ENCODE data around the gene GK.

The GK gene

DNA sequence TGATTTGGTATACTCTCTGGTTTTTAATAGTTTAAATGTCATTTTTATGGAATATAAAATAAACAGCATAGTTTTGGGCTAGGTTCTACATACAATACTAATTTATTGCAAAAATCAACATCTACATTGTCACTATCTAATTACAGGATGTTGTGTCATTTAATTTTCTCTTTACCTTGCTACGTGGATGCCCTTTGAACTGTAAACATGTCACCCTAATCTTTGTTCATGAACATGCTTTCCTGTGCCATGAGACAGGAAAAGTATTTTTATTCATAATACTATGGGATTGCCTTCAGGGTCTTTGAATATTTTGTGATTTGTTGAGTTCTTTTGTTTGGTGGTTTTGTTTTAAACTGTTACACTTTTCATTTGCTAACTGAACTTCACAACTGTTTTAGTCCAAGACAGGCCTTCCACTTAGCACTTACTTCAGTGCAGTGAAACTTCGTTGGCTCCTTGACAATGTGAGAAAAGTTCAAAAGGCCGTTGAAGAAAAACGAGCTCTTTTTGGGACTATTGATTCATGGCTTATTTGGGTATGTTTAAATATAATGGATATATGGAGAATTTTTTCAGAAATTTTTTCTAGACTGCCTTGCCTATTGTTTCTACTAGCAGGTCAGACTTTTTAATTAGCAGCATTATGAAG lies 40.9 kb downstream of the GK start:
- TF ChIP-seq, protein P1, sequence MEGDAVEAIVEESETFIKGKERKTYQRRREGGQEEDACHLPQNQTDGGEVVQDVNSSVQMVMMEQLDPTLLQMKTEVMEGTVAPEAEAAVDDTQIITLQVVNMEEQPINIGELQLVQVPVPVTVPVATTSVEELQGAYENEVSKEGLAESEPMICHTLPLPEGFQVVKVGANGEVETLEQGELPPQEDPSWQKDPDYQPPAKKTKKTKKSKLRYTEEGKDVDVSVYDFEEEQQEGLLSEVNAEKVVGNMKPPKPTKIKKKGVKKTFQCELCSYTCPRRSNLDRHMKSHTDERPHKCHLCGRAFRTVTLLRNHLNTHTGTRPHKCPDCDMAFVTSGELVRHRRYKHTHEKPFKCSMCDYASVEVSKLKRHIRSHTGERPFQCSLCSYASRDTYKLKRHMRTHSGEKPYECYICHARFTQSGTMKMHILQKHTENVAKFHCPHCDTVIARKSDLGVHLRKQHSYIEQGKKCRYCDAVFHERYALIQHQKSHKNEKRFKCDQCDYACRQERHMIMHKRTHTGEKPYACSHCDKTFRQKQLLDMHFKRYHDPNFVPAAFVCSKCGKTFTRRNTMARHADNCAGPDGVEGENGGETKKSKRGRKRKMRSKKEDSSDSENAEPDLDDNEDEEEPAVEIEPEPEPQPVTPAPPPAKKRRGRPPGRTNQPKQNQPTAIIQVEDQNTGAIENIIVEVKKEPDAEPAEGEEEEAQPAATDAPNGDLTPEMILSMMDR (IDR thresholded peaks at IDR 0.05): no peak

DNA sequence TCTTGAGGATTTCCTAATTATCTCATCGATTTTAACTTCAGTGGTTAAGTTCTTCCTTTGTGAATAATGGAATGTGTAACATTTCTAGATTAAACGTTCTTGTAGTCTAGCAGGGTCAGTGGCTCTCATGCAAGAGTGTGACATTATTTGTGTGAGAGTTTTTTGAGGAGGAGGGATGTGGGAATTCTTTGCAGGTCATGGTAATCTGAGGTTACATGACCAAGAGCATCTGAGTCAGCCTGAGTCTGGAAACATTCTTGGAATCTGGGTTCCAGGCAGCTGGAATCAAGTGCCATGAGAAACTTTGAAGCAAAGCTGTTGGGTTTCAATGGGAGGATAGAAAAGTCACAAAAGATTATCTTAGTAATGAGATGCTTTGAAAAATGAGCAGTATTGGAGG lies 49.5 kb downstream of the GK start:
- TF ChIP-seq, protein P1 (IDR thresholded peaks at IDR 0.05): no peak

DNA sequence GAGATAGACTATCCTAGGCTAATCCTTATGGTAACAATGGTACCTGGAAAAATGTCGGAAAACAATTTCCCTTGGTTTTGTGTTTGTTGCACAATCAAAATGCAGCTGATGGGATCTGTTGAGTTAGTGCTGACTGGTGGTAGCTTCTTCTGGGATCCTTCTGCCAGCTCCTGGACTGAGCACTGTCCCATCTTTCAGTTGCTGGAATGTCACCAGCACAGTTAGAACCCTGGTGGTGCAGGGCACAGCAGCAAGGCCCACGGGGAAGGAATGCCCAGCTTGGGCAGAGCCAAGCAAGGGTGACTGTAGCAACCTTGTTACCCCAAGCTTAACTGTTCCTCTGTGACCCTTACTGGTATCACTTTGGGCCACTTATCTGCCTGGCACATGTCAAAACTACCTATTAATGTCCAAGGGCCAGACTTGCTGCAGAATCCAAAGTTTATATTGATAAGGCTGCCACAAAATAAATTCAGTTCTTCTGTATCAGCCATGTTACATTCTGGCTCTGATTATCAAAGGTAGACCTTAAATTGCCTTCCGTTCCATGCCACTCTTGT lies 53.1 kb downstream of the GK start:
- TF ChIP-seq, protein P1 (IDR thresholded peaks at IDR 0.05): no peak

DNA sequence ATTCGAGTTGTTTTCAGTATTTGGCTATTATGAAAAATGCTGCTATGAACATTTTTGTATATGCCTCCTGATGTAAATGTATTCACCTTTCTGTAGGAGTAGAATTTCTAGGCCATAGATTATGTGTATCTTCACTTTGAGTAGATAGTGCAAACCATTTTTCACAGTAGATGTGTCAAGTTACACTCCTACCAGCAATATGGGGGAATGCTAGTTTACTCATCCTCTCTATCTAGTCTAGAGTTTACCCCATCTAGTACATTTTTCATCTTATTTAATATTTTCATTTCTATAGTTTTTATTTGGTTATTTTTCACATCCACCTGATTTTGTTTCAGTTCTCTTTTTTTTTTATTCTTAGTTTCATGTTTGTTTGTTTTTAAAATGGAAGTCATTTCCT lies 59.0 kb downstream of the GK start:
- TF ChIP-seq, protein P1 (IDR thresholded peaks at IDR 0.05): no peak

DNA sequence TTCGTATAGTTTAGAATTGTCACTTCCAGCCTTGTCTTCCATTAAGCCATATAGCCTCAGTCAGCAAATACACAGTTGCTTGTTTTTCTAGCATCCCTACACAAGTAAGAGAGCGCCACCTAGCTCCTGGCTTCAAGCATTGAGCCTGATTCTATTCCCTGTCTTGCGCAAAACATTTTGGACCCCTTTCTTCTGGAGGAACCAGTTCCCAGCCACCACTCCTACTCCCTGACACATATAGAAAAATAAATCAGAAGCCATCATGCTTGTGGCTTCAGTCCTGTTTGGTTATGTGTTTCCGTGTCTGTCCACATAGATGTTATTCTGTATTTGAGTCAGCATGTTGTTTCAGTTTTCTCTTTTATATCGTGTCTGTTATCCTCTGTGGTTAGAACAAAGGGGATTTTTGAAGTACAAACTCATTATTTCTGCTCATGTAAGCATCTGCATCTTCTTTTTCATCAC lies 59.9 kb downstream of the GK start:
- TF ChIP-seq, protein P1 (IDR thresholded peaks at IDR 0.05): peak; percentile 57

DNA sequence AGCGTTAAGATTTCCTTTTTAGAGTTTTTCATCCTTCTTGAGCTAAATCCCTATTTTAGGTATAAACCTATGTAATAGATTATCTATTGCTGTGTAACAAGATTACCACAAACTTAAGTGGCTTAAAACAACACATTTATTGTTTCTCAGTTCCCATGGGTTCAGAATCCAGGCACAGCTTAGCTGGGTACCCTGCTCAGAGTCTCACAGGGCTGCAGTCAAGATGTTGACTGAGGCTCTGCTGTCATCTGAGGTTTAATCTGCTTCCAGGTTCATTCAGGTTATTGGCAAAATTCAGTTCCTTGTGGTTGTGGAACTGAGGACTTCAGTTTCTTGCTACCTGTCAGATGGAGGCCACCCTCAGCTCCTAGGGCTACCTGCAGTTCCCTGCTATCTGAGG lies 60.9 kb downstream of the GK start:
- TF ChIP-seq, protein P1 (IDR thresholded peaks at IDR 0.05): no peak

DNA sequence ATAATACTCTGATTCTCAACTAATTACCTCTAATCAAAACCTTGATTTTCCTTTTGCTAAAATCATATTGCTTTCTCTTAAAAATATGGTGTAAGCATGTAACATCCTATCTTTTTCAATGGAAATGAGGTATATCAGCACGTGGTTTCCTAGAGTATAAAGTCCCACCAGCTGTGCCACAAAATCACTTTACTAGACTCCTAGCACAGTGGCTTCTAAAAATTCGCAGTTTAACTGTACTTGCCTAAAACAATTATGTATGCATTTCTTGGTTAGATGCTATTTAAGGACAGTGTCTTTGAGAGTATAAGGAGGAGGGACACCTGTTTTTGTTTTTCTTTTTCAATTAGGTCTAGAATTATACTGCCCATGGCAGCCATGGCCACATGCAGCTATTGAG lies 62.8 kb downstream of the GK start:
- TF ChIP-seq, protein P1 (IDR thresholded peaks at IDR 0.05): no peak
